Smooth muscle cell of the brain vasculature (primary cell): ENCODE data around the gene MUC5B.

Experiments used
- DNase-seq: peaks from one replicate; pipeline ENCODE4 v3.0.0-alpha.2; 2012; ENCODE audit warnings: low read depth, low spot score

The MUC5B gene

GRCh38 chr11:1221848-1222311 is 986 bp upstream of the MUC5B start:
- no peak for DNase-seq

- DNase-seq, result no peak
Measured at GRCh38 chr11:1223346-1224110, 662 bp downstream of the MUC5B start.

- no peak for DNase-seq
Measured at GRCh38 chr11:1224111-1224490, 1.2 kb downstream of the MUC5B start.

- no peak for DNase-seq
Measured at GRCh38 chr11:1224491-1225385, 1.9 kb downstream of the MUC5B start.

- no peak for DNase-seq
Measured at GRCh38 chr11:1225386-1226225, 2.7 kb downstream of the MUC5B start.

GRCh38 chr11:1226226-1226985 is 3.5 kb downstream of the MUC5B start:
- DNase-seq, result no peak

GRCh38 chr11:1226986-1227550 is 4.2 kb downstream of the MUC5B start:
- no peak for DNase-seq

- no peak for DNase-seq
Measured at GRCh38 chr11:1227551-1228100, 4.8 kb downstream of the MUC5B start.

GRCh38 chr11:1228101-1228821 is 5.4 kb downstream of the MUC5B start:
- DNase-seq, result no peak

- DNase-seq, result no peak
Measured at GRCh38 chr11:1228921-1229451, 6.1 kb downstream of the MUC5B start.

GRCh38 chr11:1229471-1230120 is 6.7 kb downstream of the MUC5B start:
- no peak for DNase-seq

- no peak for DNase-seq
Measured at GRCh38 chr11:1230121-1230455, 7.2 kb downstream of the MUC5B start.

- DNase-seq, result no peak
Measured at GRCh38 chr11:1230456-1231395, 7.9 kb downstream of the MUC5B start.

- no peak for DNase-seq
Measured at GRCh38 chr11:1231396-1232020, 8.6 kb downstream of the MUC5B start.

GRCh38 chr11:1232021-1232882 is 9.4 kb downstream of the MUC5B start:
- DNase-seq, result no peak

- DNase-seq, result no peak
Measured at GRCh38 chr11:1232883-1233321, 10.0 kb downstream of the MUC5B start.
